Activated CD8-positive, alpha-beta memory T cell treated with anti-CD3 and anti-CD28 coated beads for 48 hours (primary cell): ENCODE data around the gene PRRT1.
"Not testable (repeated sequence)": the region's sequence is repeated elsewhere in the genome, so short reads cannot be mapped to it uniquely, and the experiment has no call there.

Experiments used
- DNase-seq, 3 experiments: peaks; one replicate each; pipeline ENCODE4 v3.0.0-alpha.2; 2020; ENCODE audit warnings: low read depth in 2 of 3, low spot score in 2 of 3

PRRT1 gene

GRCh38 chr6:32152769-32153563 lies 1.2 kb upstream of the PRRT1 start:
- no peak for DNase-seq

GRCh38 chr6:32151181-32151862 lies 417 bp downstream of the PRRT1 start:
- no peak for DNase-seq

GRCh38 chr6:32149932-32150870 lies 1.5 kb downstream of the PRRT1 start:
- no peak for DNase-seq

GRCh38 chr6:32149092-32149755 lies 2.5 kb downstream of the PRRT1 start:
- no peak for DNase-seq

- DNase-seq = peak; percentile 31 to 59 (median 46)
These were observed 3.2 kb downstream of the PRRT1 start for GRCh38 chr6:32148289-32149091.

- no peak for DNase-seq
These were observed 4.2 kb downstream of the PRRT1 start for GRCh38 chr6:32147401-32148132.

GRCh38 chr6:32146687-32147086 lies 5.1 kb downstream of the PRRT1 start:
- DNase-seq = no peak

- no peak for DNase-seq
These were observed 5.5 kb downstream of the PRRT1 start for GRCh38 chr6:32146287-32146686.

GRCh38 chr6:32144238-32144637 lies 7.5 kb downstream of the PRRT1 start:
- DNase-seq = not testable (repeated sequence)

- no peak for DNase-seq
These were observed 11.2 kb downstream of the PRRT1 start for GRCh38 chr6:32140420-32141046.

- no peak for DNase-seq
These were observed 12.1 kb downstream of the PRRT1 start for GRCh38 chr6:32139590-32139989.

- DNase-seq = no peak
These were observed 14.3 kb downstream of the PRRT1 start for GRCh38 chr6:32137454-32137853.

- no peak for DNase-seq
These were observed 18.0 kb downstream of the PRRT1 start for GRCh38 chr6:32133786-32134185.

GRCh38 chr6:32132110-32132509 lies 19.6 kb downstream of the PRRT1 start:
- no peak for DNase-seq

GRCh38 chr6:32131439-32131948 lies 20.2 kb downstream of the PRRT1 start:
- DNase-seq = no peak

- DNase-seq = no peak
These were observed 22.2 kb downstream of the PRRT1 start for GRCh38 chr6:32129297-32130088.

GRCh38 chr6:32128751-32129296 lies 22.9 kb downstream of the PRRT1 start:
- DNase-seq = no peak
